Measurements from ENCODE around the gene ERN2. TPM values are rescaled to one million over a fixed set of nuclear protein-coding genes. Genes with fewer than 3 reads are reported as not detected.
"Not testable (repeated sequence)": the region's sequence is repeated elsewhere in the genome, so short reads cannot be mapped to it uniquely, and the experiment has no call there.

ERN2 gene
- polyA plus RNA-seq, 1 donor from 2014 or later = not detected

- no peak overlapping the region for H3K4me3 Mint-ChIP-seq
- H3K27me3 Mint-ChIP-seq = peaks cover 16% of the 10 kb centered on the region
- H3K27ac Mint-ChIP-seq = no peak overlapping the region
- H3K36me3 Mint-ChIP-seq = no peaks in the 10 kb centered on the region
- peaks cover 3 to 5% (median 4%) of the 10 kb centered on the region in 3 donors for H3K4me1 Mint-ChIP-seq
- H3K9me3 Mint-ChIP-seq = no peaks in the 10 kb centered on the region
These were observed 16.7 kb upstream of the ERN2 start for GRCh38 chr16:23729503-23730424.

- peaks cover 3 to 4% (median 3%) of the 10 kb centered on the region in 3 donors for H3K4me1 Mint-ChIP-seq
- H3K9me3 Mint-ChIP-seq = peaks cover 3% of the 10 kb centered on the region in 3 donors
- no peaks in the 10 kb centered on the region for H3K36me3 Mint-ChIP-seq
- H3K4me3 Mint-ChIP-seq = peak overlapping the region in 1 of 4 donors; percentile 57
- H3K27me3 Mint-ChIP-seq = peaks cover 19% of the 10 kb centered on the region
- no peak overlapping the region for H3K27ac Mint-ChIP-seq
These were observed 15.1 kb upstream of the ERN2 start for GRCh38 chr16:23728112-23728477.

GRCh38 chr16:23726710-23727109 lies 13.7 kb upstream of the ERN2 start:
- no peak overlapping the region for H3K4me3 Mint-ChIP-seq
- H3K9me3 Mint-ChIP-seq = peaks cover 6 to 14% (median 7%) of the 10 kb centered on the region in 3 donors
- peaks cover 1% of the 10 kb centered on the region for H3K36me3 Mint-ChIP-seq
- H3K27ac Mint-ChIP-seq = no peak overlapping the region
- H3K4me1 Mint-ChIP-seq = peaks cover 3 to 4% (median 3%) of the 10 kb centered on the region in 3 donors
- H3K27me3 Mint-ChIP-seq = peaks cover 19% of the 10 kb centered on the region

- Mint-ChIP-seq H3K27ac (no peak overlapping the region), H3K27me3 (peaks cover 15% of the 10 kb centered on the region), H3K36me3 (peaks cover 1% of the 10 kb centered on the region), H3K4me1 (peaks cover 3 to 4% (median 3%) of the 10 kb centered on the region in 3 donors), H3K9me3 (peaks cover 6 to 17% (median 7%) of the 10 kb centered on the region in 3 donors), H3K4me3 (no peak overlapping the region)
These were observed 11.7 kb upstream of the ERN2 start for GRCh38 chr16:23724785-23725131.

- Mint-ChIP-seq H3K27ac (no peak overlapping the region), H3K36me3 (peaks cover 1% of the 10 kb centered on the region), H3K27me3 (peaks cover 12% of the 10 kb centered on the region), H3K9me3 (peaks cover 6 to 17% (median 7%) of the 10 kb centered on the region in 3 donors), H3K4me3 (no peak overlapping the region), H3K4me1 (peaks cover 3 to 4% (median 3%) of the 10 kb centered on the region in 3 donors)
These were observed 11.2 kb upstream of the ERN2 start for GRCh38 chr16:23724096-23724784.

GRCh38 chr16:23722613-23723240 lies 9.7 kb upstream of the ERN2 start:
- H3K36me3 Mint-ChIP-seq, H3K4me3 Mint-ChIP-seq, H3K27ac Mint-ChIP-seq, H3K4me1 Mint-ChIP-seq: not testable (repeated sequence)
- Mint-ChIP-seq H3K9me3 (peaks cover 6 to 17% (median 7%) of the 10 kb centered on the region in 3 donors), H3K27me3 (peaks cover 11% of the 10 kb centered on the region)

- Mint-ChIP-seq H3K9me3 (peaks cover 0 to 3% (median 1%) of the 10 kb centered on the region in 3 donors), H3K27ac (no peak overlapping the region), H3K27me3 (peaks cover 42% of the 10 kb centered on the region), H3K4me1 (no peaks in the 10 kb centered on the region), H3K4me3 (no peak overlapping the region), H3K36me3 (no peaks in the 10 kb centered on the region)
These were observed 3.5 kb upstream of the ERN2 start for GRCh38 chr16:23716484-23716883.

GRCh38 chr16:23711785-23712184 lies 1.2 kb downstream of the ERN2 start:
- Mint-ChIP-seq H3K4me3 (no peak overlapping the region), H3K36me3 (peaks cover 1% of the 10 kb centered on the region), H3K9me3 (peaks cover 2 to 15% (median 15%) of the 10 kb centered on the region in 3 donors), H3K27me3 (peaks cover 44% of the 10 kb centered on the region), H3K27ac (no peak overlapping the region), H3K4me1 (peaks cover 0 to 2% (median 0%) of the 10 kb centered on the region in 3 donors)

- Mint-ChIP-seq H3K27ac (no peak overlapping the region), H3K27me3 (peaks cover 40% of the 10 kb centered on the region)
These were observed 2.5 kb downstream of the ERN2 start for GRCh38 chr16:23710504-23710903.

GRCh38 chr16:23710008-23710407 lies 3.0 kb downstream of the ERN2 start:
- Mint-ChIP-seq H3K36me3 (peaks cover 2% of the 10 kb centered on the region), H3K4me3 (no peak overlapping the region), H3K27me3 (peaks cover 36% of the 10 kb centered on the region), H3K27ac (no peak overlapping the region), H3K4me1 (peaks cover 0 to 2% (median 0%) of the 10 kb centered on the region in 3 donors), H3K9me3 (peaks cover 2 to 17% (median 15%) of the 10 kb centered on the region in 3 donors)

More at GRCh38 chr16:23710504-23710903, 2.5 kb downstream of the ERN2 start:
- Mint-ChIP-seq H3K4me1 (peaks cover 0 to 2% (median 0%) of the 10 kb centered on the region in 3 donors), H3K4me3 (no peak overlapping the region), H3K36me3 (peaks cover 2% of the 10 kb centered on the region), H3K9me3 (peaks cover 2 to 15% (median 15%) of the 10 kb centered on the region in 3 donors)

- no peak overlapping the region for H3K27ac Mint-ChIP-seq
- peaks cover 31% of the 10 kb centered on the region for H3K27me3 Mint-ChIP-seq
- no peak overlapping the region for H3K4me3 Mint-ChIP-seq
- peaks cover 2 to 15% (median 15%) of the 10 kb centered on the region in 3 donors for H3K9me3 Mint-ChIP-seq
- peaks cover 0 to 2% (median 0%) of the 10 kb centered on the region in 3 donors for H3K4me1 Mint-ChIP-seq
- peaks cover 2% of the 10 kb centered on the region for H3K36me3 Mint-ChIP-seq
These were observed 3.5 kb downstream of the ERN2 start for GRCh38 chr16:23709536-23709935.

- Mint-ChIP-seq H3K27me3 (peaks cover 22% of the 10 kb centered on the region), H3K4me3 (no peak overlapping the region), H3K9me3 (peaks cover 4 to 24% (median 15%) of the 10 kb centered on the region in 3 donors), H3K27ac (no peak overlapping the region), H3K36me3 (peaks cover 6% of the 10 kb centered on the region), H3K4me1 (peaks cover 0 to 3% (median 0%) of the 10 kb centered on the region in 3 donors)
These were observed 6.6 kb downstream of the ERN2 start for GRCh38 chr16:23706439-23706838.

- Mint-ChIP-seq H3K36me3 (peaks cover 8% of the 10 kb centered on the region), H3K4me3 (no peak overlapping the region), H3K9me3 (peaks cover 4 to 24% (median 12%) of the 10 kb centered on the region in 3 donors), H3K27ac (no peak overlapping the region), H3K4me1 (peaks cover 0 to 3% (median 0%) of the 10 kb centered on the region in 3 donors), H3K27me3 (peaks cover 17% of the 10 kb centered on the region)
These were observed 7.5 kb downstream of the ERN2 start for GRCh38 chr16:23705517-23705902.

GRCh38 chr16:23704772-23705516 lies 8.1 kb downstream of the ERN2 start:
- H3K27ac Mint-ChIP-seq = no peak overlapping the region
- H3K27me3 Mint-ChIP-seq = peaks cover 14% of the 10 kb centered on the region
- peaks cover 4 to 18% (median 8%) of the 10 kb centered on the region in 3 donors for H3K9me3 Mint-ChIP-seq
- H3K4me1 Mint-ChIP-seq = peaks cover 0 to 3% (median 0%) of the 10 kb centered on the region in 3 donors
- H3K36me3 Mint-ChIP-seq = peaks cover 8% of the 10 kb centered on the region
- no peak overlapping the region for H3K4me3 Mint-ChIP-seq
